Tibial nerve (tissue), 4 donors: ENCODE measurements around the gene TMEM222.

Experiments
- EP300 ChIP-seq, 2 donors: sonication (generic); formaldehyde crosslinking; IDR thresholded peaks; one replicate each; pipeline ENCODE4 v1.6.1; 2017; ENCODE audit warnings: antibody characterized with exemption in 2 of 2, mild to moderate bottlenecking in 1 of 2
- TF ChIP-seq, protein P1 (sequence below), 5 experiments: fragments of 200-600 bp in 3 of 5; fragments of 450-650 bp in 2 of 5; sonication (generic) in 3 of 5; IDR thresholded peaks; one replicate each; pipeline ENCODE4 v1.5.1; 2016 to 2019; ENCODE audit warnings: antibody characterized with exemption in 5 of 5, mild to moderate bottlenecking in 3 of 5, moderate library complexity in 2 of 5

- TF ChIP-seq, protein P1, sequence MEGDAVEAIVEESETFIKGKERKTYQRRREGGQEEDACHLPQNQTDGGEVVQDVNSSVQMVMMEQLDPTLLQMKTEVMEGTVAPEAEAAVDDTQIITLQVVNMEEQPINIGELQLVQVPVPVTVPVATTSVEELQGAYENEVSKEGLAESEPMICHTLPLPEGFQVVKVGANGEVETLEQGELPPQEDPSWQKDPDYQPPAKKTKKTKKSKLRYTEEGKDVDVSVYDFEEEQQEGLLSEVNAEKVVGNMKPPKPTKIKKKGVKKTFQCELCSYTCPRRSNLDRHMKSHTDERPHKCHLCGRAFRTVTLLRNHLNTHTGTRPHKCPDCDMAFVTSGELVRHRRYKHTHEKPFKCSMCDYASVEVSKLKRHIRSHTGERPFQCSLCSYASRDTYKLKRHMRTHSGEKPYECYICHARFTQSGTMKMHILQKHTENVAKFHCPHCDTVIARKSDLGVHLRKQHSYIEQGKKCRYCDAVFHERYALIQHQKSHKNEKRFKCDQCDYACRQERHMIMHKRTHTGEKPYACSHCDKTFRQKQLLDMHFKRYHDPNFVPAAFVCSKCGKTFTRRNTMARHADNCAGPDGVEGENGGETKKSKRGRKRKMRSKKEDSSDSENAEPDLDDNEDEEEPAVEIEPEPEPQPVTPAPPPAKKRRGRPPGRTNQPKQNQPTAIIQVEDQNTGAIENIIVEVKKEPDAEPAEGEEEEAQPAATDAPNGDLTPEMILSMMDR (IDR thresholded peaks at IDR 0.05), result peak in 2 of 5 experiments; percentile 6 to 24
- no peak for TF ChIP-seq EP300 (IDR thresholded peaks at IDR 0.05)
Observed at GRCh38 chr1:27349784-27350662, 28.1 kb downstream of the TMEM222 start.
